ENCODE measurements around the gene SRGAP2C.

DNA sequence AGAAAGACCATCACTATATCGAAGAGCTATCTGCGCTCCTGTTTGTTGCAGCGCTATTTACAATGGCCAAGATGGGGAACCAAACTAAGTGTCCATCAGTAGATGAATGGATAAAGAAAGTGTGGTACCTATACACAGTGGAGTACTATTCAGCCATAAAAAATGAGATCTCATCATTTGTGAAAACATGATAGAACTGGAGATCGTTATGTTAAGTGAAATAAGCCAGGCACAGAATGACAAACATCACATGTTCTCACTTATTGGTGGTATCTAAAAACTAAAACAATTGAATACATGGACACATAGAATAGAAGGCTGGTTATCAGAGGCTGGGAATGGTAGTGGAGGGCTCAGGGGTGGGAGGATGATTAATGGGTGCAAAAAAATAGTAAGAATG, 256.2 kb downstream of the SRGAP2C start:
- no peak for TF ChIP-seq POLR2A (IDR thresholded peaks at IDR 0.05; ENCODE audit: low read depth, low read length)
- TF ChIP-seq POLR2AphosphoS5 (IDR thresholded peaks at IDR 0.05; ENCODE audit: low read depth, low read length) = no peak
- TF ChIP-seq TAF1 (IDR thresholded peaks at IDR 0.05; ENCODE audit: low read depth, low read length) = no peak
- TF ChIP-seq PAX5 (IDR thresholded peaks at IDR 0.05; ENCODE audit: insufficient read depth, low read length, severe bottlenecking) = no peak
- no peak for TF ChIP-seq POU2F2 (IDR thresholded peaks at IDR 0.05; ENCODE audit: low read depth, low read length)
- TF ChIP-seq SPI1 (IDR thresholded peaks at IDR 0.05; ENCODE audit: low read depth, low read length) = no peak
